Gastroesophageal sphincter (tissue), 4 donors: Measurements from ENCODE around the gene CCDC80. TPM values are rescaled to one million over a fixed set of nuclear protein-coding genes. Genes with fewer than 3 reads are reported as not detected.

Experiments
- ATAC-seq: fragments of 150-250 bp; one replicate; pipeline ENCODE4 v1.9.1; 2016; ENCODE audit warnings: mild to moderate bottlenecking, moderate library complexity
- H3K27ac ChIP-seq, 4 donors: fragments of 200-600 bp; sonication (generic) in 3 of 4; 1 replicate in 3 of 4; 2 replicates in 1 of 4; pipeline ENCODE4 v1.5.1; 2016 to 2019
- H3K27me3 ChIP-seq: fragments of 200-600 bp; sonication (generic); one replicate; pipeline ENCODE4 v1.5.1; 2019
- H3K36me3 ChIP-seq, 2 donors: fragments of 200-600 bp; sonication (generic); one replicate each; pipeline ENCODE4 v1.5.1; 2019; ENCODE audit warnings: control low read depth in 1 of 2
- H3K4me1 ChIP-seq, 3 donors: fragments of 200-600 bp; sonication (generic); 1 replicate in 2 of 3; 2 replicates in 1 of 3; pipeline ENCODE4 v1.5.1; 2016 to 2019; ENCODE audit warnings: control low read depth in 2 of 3
- H3K4me3 ChIP-seq, 2 donors: fragments of 200-600 bp; sonication (generic); one replicate each; pipeline ENCODE4 v1.5.1; 2019; ENCODE audit warnings: mild to moderate bottlenecking in 1 of 2, moderate library complexity in 1 of 2
- H3K9me3 ChIP-seq, 3 donors: fragments of 200-600 bp; sonication (generic); one replicate each; pipeline ENCODE4 v1.5.1; 2017 to 2019; ENCODE audit warnings: control low read depth in 2 of 3
- CTCF ChIP-seq, 4 experiments: fragments of 200-600 bp in 2 of 4; fragments of 450-650 bp in 2 of 4; sonication (generic) in 1 of 4; IDR thresholded peaks; one replicate each; pipeline ENCODE4 v1.5.1; 2017 to 2019; ENCODE audit warnings: antibody characterized with exemption in 4 of 4, mild to moderate bottlenecking in 2 of 4, moderate library complexity in 2 of 4
- EP300 ChIP-seq: sonication (generic); formaldehyde crosslinking; IDR thresholded peaks from one replicate; pipeline ENCODE4 v1.6.1; 2017; ENCODE audit warnings: antibody characterized with exemption, mild to moderate bottlenecking
- POLR2A ChIP-seq, 2 donors: fragments of 450-650 bp; IDR thresholded peaks; one replicate each; pipeline ENCODE4 v1.6.1; 2017; ENCODE audit warnings: antibody characterized with exemption in 2 of 2, mild to moderate bottlenecking in 2 of 2, moderate library complexity in 1 of 2
- POLR2AphosphoS5 ChIP-seq: sonication (generic); formaldehyde crosslinking; IDR thresholded peaks from one replicate; pipeline ENCODE4 v1.6.1; 2017; ENCODE audit warnings: antibody characterized with exemption
- WGBS, 2 donors: methylation state at CpG; one replicate each; pipeline ENCODE4 v1.1.5; 2018; ENCODE audit warnings: low coverage in 1 of 2; 5-methylcytosine and 5-hydroxymethylcytosine counted together
- total RNA-seq, 4 donors: library from RNA; depleted of rRNA; stranded (reverse); fragments of >200 nt; gene quantifications; one replicate each; pipeline ENCODE4 v1.1.0, GENCODE V29; 2016

The CCDC80 gene
- total RNA-seq, 4 donors from 2014 or later = 30.8 to 208 (median 138) TPM

GRCh38 chr3:112615989-112616731 is 24.8 kb downstream of the CCDC80 start:
- H3K27ac ChIP-seq = peak overlapping the region in 1 of 4 donors; percentile 12
- H3K9me3 ChIP-seq = no peaks in the 10 kb centered on the region
- no peaks in the 10 kb centered on the region for H3K27me3 ChIP-seq
- no peak for TF ChIP-seq POLR2AphosphoS5
- no peak for TF ChIP-seq CTCF (IDR thresholded peaks at IDR 0.05)
- TF ChIP-seq POLR2A (IDR thresholded peaks at IDR 0.05) = no peak
- no peak for TF ChIP-seq EP300
- WGBS, 2 donors = 81 to 95% methylated on average over 2 to 7 of the region's 7 CpGs
- no peak for ATAC-seq
- H3K36me3 ChIP-seq = peaks cover 5 to 58% of the 10 kb centered on the region in 2 donors
- no peak overlapping the region for H3K4me3 ChIP-seq
- no peaks in the 10 kb centered on the region for H3K4me1 ChIP-seq

DNA sequence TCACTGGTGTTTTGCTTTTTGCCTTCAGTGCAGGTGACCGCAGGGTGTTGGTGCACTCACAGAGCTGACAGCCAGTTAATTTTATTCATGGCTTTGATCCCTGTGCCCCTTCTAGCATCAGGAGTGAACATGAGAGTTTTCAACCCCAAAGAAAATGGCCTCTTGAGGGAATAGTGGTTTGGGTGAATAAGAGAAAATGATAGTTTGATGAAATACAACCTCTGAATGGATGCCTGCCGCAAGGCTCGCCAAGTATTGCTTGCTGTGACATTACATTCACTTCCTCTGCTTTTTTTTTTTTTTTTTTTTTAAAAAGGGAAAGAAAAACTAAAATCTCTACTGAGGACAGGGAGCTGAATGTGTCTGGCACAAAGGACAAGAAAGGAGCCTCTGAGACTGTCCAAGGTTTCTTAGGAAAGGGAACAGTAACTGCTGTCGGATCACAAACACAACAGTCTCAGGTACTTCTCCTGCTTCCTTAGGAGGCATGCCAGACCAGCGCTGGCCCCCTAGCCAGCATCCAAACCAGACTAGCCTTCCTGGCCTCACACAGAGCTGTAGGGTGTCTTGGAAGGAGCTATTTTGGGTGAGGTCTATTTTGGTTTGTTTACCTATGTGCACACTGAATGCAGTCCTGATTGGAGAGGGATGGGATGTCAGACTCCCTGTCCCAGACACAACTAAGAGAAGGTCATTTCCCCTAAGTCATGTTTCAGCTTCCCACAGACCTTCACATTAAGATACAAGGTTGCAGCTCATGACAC is 29.0 kb downstream of the CCDC80 start:
- no peaks in the 10 kb centered on the region for H3K4me1 ChIP-seq
- WGBS, 2 donors = 75 to 100% methylated on average over 2 to 5 of the region's 5 CpGs
- no peaks in the 10 kb centered on the region for H3K27me3 ChIP-seq
- peaks cover 0 to 62% of the 10 kb centered on the region in 2 donors for H3K36me3 ChIP-seq
- TF ChIP-seq POLR2AphosphoS5 (no peak), POLR2A (IDR thresholded peaks at IDR 0.05) (no peak)
- H3K9me3 ChIP-seq = no peaks in the 10 kb centered on the region
- no peak overlapping the region for H3K4me3 ChIP-seq
- ATAC-seq = no peak
- no peak overlapping the region for H3K27ac ChIP-seq

DNA sequence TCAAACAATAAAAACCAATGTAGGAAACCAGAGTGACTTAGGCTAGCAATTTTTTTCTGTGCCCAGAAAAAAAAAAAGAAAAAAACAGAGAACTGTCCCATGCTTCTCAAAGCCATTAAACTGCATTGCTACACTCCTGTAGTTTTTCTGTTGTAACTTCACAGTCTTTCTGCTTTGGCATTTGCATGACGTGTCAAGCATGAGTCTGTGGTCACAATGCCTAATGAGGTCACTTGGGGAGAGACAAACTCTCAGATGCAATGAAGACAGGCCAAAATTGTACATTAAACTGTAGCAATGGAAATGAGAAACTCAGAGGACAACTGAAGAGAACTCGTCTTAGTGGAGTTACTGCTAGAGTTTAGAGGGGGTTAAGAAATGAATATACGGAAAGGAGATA is 30.8 kb downstream of the CCDC80 start:
- no peak overlapping the region for H3K4me3 ChIP-seq
- no peak for ATAC-seq
- peaks cover 0 to 62% of the 10 kb centered on the region in 2 donors for H3K36me3 ChIP-seq
- TF ChIP-seq POLR2A (IDR thresholded peaks at IDR 0.05) = no peak
- H3K27me3 ChIP-seq = no peaks in the 10 kb centered on the region
- H3K4me1 ChIP-seq = no peaks in the 10 kb centered on the region
- no peaks in the 10 kb centered on the region for H3K9me3 ChIP-seq
- 63 to 92% methylated on average over 3 of the region's 3 CpGs for WGBS, 2 donors
- H3K27ac ChIP-seq = no peak overlapping the region

GRCh38 chr3:112607863-112608262 is 33.1 kb downstream of the CCDC80 start:
- H3K9me3 ChIP-seq = no peaks in the 10 kb centered on the region
- TF ChIP-seq CTCF (IDR thresholded peaks at IDR 0.05) = no peak
- TF ChIP-seq POLR2A (IDR thresholded peaks at IDR 0.05) = no peak
- TF ChIP-seq EP300 = no peak
- no peak for TF ChIP-seq POLR2AphosphoS5
- peaks cover 0 to 73% of the 10 kb centered on the region in 2 donors for H3K36me3 ChIP-seq
- H3K27me3 ChIP-seq = no peaks in the 10 kb centered on the region
- no peaks in the 10 kb centered on the region for H3K4me1 ChIP-seq
- H3K27ac ChIP-seq = no peak overlapping the region
- no peak for ATAC-seq
- no peak overlapping the region for H3K4me3 ChIP-seq

- Histone ChIP-seq H3K36me3 (peaks cover 0 to 74% of the 10 kb centered on the region in 2 donors), H3K27ac (no peak overlapping the region), H3K27me3 (no peaks in the 10 kb centered on the region), H3K9me3 (no peaks in the 10 kb centered on the region), H3K4me1 (no peaks in the 10 kb centered on the region), H3K4me3 (no peak overlapping the region)
- 93 to 95% methylated on average over 2 of the region's 2 CpGs for WGBS, 2 donors
- ATAC-seq = no peak
- no peak for TF ChIP-seq CTCF (IDR thresholded peaks at IDR 0.05)
- TF ChIP-seq POLR2AphosphoS5 = no peak
- TF ChIP-seq EP300 = no peak
- TF ChIP-seq POLR2A (IDR thresholded peaks at IDR 0.05) = no peak
Measured at GRCh38 chr3:112606098-112606497, 34.8 kb downstream of the CCDC80 start.

DNA sequence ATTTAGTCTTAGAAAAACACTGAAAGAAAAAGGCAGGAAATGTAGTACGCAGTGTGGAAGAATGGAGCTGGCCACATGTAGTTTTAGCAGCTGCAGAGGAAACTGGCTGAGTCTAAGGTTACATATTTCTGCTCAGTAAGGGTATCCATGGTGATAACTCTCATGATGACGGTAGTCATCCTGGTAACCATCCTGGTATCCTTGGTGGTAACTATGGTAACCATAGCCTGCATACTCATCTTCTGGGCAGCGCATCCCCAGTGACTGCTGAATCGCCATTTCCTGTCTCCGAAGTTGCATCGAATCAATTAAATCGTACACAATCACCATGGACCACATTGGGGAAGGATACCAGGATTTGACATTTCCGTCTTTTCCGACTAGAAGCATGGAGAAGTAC is 35.7 kb downstream of the CCDC80 start:
- H3K4me3 ChIP-seq = no peak overlapping the region
- WGBS, 2 donors = 82 to 84% methylated on average over 5 to 8 of the region's 9 CpGs
- no peaks in the 10 kb centered on the region for H3K9me3 ChIP-seq
- H3K4me1 ChIP-seq = no peaks in the 10 kb centered on the region
- H3K27me3 ChIP-seq = no peaks in the 10 kb centered on the region
- peak; percentile 55 for ATAC-seq
- no peak for TF ChIP-seq POLR2A (IDR thresholded peaks at IDR 0.05)
- TF ChIP-seq POLR2AphosphoS5 = no peak
- no peak for TF ChIP-seq CTCF (IDR thresholded peaks at IDR 0.05)
- no peak for TF ChIP-seq EP300
- peaks cover 0 to 81% of the 10 kb centered on the region in 2 donors for H3K36me3 ChIP-seq
- no peak overlapping the region for H3K27ac ChIP-seq
